LNCaP clone FGC (cell line): ENCODE measurements around the gene SOWAHD.

Experiments
- DNase-seq: peaks from one replicate; pipeline ENCODE4 v3.0.0-alpha.2; 2011; ENCODE audit warnings: low read depth
- H3K4me3 ChIP-seq: 2 replicates; pipeline ENCODE4 v1.5.1; 2011; ENCODE audit warnings: mild to moderate bottlenecking, low read depth, low read length, control low read depth
- TF ChIP-seq, protein P1 (sequence below): IDR thresholded peaks from 2 replicates; pipeline ENCODE4 v1.5.1; 2012; ENCODE audit warnings: mild to moderate bottlenecking; ENCODE audit not compliant: control insufficient read depth, insufficient read depth; ENCODE audit errors: extremely low read depth

The SOWAHD gene, protein sequence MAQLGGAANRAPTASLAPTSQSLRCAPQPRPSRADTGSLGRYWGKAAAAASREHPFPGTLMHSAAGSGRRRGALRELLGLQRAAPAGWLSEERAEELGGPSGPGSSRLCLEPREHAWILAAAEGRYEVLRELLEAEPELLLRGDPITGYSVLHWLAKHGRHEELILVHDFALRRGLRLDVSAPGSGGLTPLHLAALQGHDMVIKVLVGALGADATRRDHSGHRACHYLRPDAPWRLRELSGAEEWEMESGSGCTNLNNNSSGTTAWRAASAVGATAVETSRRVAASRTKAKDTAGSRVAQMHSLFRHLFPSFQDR

DNA sequence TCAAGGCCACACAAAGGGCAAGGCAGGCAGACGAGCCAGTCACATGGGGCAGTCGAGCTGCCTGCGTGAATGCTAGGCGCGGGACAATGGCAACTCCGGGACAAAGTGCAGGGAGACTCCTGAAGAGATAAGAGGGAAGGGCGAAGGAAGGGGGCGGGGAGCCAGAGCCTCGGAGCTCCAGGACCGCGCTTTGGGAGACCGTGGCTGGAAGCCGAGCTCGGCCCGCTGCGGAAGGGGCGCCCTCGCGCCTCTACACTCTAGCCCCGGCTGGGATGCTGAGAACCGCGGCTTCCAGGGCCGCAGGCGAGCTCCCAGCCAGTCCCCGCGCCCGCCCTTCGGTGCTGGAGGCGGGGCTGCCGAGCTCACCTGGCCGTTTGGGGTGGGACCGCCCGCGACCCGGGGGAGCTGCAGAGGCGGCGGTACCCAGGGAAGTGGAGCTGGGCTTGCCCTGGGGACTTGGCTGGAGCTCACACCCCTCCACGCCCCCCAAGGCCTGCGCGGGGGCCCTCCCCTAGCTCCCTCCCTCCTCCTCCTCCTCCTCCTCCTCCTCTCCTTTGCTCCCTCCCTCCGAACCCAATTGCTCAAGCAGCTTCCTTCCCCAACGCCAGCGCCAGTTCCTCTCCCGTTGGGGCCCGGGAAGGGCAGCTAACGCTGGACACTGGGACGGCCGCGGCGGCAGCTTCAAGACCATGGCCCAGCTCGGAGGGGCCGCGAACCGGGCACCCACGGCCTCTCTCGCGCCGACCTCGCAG lies at the start of gene SOWAHD:
Gene SOWAHD, plus strand, starts transcription at position 610 of the 752 bp plus-strand sequence. Its CDS starts 80 bp downstream, at position 690.
- peak within 1 kb of the TSS; percentile 56 for H3K4me3 ChIP-seq
- DNase-seq = no peak
- TF ChIP-seq, protein P1, sequence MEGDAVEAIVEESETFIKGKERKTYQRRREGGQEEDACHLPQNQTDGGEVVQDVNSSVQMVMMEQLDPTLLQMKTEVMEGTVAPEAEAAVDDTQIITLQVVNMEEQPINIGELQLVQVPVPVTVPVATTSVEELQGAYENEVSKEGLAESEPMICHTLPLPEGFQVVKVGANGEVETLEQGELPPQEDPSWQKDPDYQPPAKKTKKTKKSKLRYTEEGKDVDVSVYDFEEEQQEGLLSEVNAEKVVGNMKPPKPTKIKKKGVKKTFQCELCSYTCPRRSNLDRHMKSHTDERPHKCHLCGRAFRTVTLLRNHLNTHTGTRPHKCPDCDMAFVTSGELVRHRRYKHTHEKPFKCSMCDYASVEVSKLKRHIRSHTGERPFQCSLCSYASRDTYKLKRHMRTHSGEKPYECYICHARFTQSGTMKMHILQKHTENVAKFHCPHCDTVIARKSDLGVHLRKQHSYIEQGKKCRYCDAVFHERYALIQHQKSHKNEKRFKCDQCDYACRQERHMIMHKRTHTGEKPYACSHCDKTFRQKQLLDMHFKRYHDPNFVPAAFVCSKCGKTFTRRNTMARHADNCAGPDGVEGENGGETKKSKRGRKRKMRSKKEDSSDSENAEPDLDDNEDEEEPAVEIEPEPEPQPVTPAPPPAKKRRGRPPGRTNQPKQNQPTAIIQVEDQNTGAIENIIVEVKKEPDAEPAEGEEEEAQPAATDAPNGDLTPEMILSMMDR = no peak

DNA sequence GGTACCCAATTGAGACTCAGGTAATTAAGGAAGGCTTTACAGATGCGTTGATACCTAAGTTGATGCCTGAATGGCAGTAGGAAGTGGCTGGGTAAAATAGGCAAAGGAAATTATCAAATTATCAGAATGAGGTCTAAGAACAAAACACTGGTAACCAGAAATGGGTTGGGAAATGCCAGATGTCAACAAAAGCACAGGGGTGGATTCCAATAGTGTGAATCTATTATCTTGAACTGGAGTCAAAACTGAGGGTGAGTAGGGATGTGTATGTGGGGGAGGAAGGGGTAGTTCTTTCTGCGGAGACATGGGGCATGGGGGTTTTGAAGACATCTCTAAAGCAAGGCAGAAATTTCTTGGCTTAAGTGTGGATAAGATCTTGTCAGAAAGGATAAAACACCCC lies 49.5 kb upstream of the SOWAHD start:
- TF ChIP-seq, protein P1 = no peak
- no peak for DNase-seq
- no peak overlapping the region for H3K4me3 ChIP-seq

DNA sequence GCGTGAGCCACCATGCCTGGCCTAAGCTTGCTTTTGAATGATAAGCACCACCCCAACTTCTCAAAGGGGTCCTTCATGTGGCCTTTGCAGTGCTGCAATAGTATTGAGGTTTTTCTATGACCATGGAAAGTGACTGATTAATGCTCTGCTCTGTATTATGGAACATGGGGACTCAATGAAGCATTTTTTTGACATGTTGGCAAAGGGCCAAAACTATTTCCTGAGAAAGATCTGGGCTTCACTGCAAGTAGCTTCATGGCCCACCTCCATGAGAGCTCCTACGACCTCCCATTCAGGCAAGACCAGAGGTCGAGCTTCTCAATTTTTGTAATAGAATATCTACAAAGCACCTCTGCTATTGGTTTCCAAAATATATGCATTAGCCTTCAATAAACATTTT lies 48.8 kb upstream of the SOWAHD start:
- TF ChIP-seq, protein P1 = no peak
- DNase-seq = no peak

DNA sequence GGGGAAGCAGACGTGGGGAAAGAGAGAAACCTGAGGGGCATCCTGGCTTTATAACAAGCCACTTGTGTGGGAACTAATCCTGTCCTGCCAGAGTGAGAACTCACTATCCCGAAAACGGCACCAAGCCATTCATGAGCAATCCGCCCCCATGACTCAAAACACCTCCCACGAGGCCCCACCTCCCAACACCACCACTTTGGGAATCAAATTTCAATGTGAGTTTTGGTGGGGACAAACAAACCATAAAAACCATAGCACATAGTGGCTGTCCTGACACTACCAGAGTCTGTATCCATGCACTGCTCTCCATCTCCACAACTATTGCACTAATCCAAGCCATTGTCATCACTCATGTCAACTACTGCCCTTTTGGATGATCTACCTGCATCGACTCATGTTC lies 36.9 kb upstream of the SOWAHD start:
- H3K4me3 ChIP-seq = no peak overlapping the region
- TF ChIP-seq, protein P1 = no peak
- DNase-seq = no peak

More for the DNA sequence above, 48.8 kb upstream of the SOWAHD start:
- no peak overlapping the region for H3K4me3 ChIP-seq

DNA sequence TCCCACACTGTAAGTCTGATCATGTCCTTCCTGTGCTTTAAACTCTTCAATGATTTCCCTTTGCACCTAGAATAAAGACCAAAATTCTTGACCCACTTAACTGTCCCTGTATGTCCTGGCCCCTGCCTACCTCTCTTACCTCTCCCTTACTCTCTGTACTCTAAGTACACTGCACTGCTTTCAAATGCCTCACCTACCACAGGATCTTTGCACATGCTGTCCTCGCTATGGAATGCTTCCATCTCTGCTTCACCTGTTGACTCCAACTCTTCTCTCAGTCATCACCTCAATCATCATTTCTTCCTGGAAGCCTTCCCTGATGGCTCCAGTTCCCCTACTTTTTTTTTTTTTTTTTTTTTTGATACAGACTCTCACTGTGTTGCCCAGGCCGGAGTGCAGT lies 36.5 kb upstream of the SOWAHD start:
- DNase-seq = no peak
- TF ChIP-seq, protein P1 = no peak
- H3K4me3 ChIP-seq = no peak overlapping the region

DNA sequence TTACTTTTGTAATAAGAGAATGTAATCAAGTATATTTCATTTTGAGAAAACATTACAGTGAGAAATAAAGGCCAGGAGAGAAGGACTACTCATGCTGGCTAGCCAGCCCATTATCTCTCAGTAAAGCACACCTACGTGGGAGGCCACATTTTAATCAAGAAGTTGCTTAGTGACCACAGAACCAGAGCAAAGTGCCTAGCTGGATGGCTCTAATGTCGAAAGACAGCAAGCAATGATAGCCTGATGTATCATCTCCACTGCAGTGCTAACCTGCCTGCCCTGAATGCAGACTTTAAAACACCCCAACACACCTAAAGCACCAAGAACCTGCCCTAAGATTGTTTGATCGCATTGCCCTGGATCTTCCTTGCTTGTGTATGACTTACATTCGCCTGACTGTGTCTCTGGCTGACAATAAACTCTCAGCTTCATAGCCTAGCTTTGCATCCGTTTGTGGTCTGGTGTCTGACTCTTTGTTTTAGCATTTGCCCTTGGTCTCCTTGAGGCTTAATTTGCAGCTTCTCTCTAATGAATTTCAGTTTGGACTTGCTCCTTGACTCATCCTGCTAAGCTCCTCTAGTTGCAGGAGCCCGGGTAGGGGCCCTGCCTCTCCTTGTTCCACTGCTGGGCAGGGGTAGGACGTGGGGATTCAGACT lies 31.4 kb upstream of the SOWAHD start:
- TF ChIP-seq, protein P1 = no peak
- no peak for DNase-seq
- no peak overlapping the region for H3K4me3 ChIP-seq
